OCI-LY3 (cell line): ENCODE data around the gene KBTBD7.

Experiments used
- CTCF ChIP-seq: fragments of 200-600, 300-600 bp; sonication (generic); IDR thresholded peaks from 2 replicates; pipeline ENCODE4 v1.5.1; 2014; ENCODE audit warnings: antibody characterized with exemption, low read length, low read depth
- EZH2phosphoT487 ChIP-seq: fragments of 200-600 bp; shearing (Covaris generic); IDR thresholded peaks from 2 replicates; pipeline ENCODE4 v1.6.1; 2018; ENCODE audit warnings: antibody characterized with exemption, mixed run types, low read depth

DNA sequence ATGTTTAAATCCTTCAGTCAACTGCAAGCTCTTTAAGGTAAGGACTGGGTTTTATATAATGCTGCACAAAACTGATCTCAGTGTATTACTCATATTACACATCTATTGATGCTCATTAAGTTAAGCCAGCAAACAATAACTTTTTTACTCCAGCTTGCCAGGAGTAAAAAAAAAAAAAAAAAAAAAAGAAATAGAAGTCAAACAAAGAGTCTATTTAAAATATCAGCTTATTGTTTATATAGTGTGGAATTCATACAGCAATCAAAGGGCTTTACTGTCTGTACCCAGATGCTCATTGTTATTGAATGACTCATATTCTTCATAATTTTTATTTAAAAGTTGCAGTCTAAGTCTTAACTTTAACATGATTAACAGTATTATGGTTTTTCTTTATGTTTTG is 21.8 kb upstream of the KBTBD7 start:
- TF ChIP-seq CTCF (no peak), EZH2phosphoT487 (no peak)
